Colonic mucosa (tissue), 4 donors: ENCODE data around the gene ZNF488. TPM values are rescaled to one million over a fixed set of nuclear protein-coding genes. Genes with fewer than 3 reads are reported as not detected.

ENCODE experiments used
- DNase-seq: peaks from one replicate; pipeline ENCODE4 v3.0.0-alpha.2; 2020
- H3K27ac ChIP-seq: fragments of 200-600 bp; one replicate; pipeline ENCODE4 v1.8.0; 2021
- H3K27me3 ChIP-seq: fragments of 200-600 bp; one replicate; pipeline ENCODE4 v1.8.0; 2021
- H3K36me3 ChIP-seq: fragments of 200-600 bp; one replicate; pipeline ENCODE4 v1.8.0; 2021
- H3K4me1 ChIP-seq: fragments of 200-600 bp; one replicate; pipeline ENCODE4 v1.8.0; 2021; ENCODE audit warnings: mild to moderate bottlenecking
- H3K4me3 ChIP-seq: fragments of 200-600 bp; one replicate; pipeline ENCODE4 v1.8.0; 2021
- H3K9ac ChIP-seq, 2 donors: one replicate each; pipeline ENCODE4 v1.7.0; 2013; ENCODE audit warnings: control low read depth in 2 of 2, low read depth in 2 of 2, low read length in 2 of 2
- H3K9me3 ChIP-seq: fragments of 200-600 bp; one replicate; pipeline ENCODE4 v1.8.0; 2021
- CTCF ChIP-seq: fragments of 200-600 bp; IDR thresholded peaks from one replicate; pipeline ENCODE4 v1.8.0; 2022; ENCODE audit warnings: antibody characterized with exemption, mild to moderate bottlenecking
- intact Hi-C: fragments of 100-400 bp; cut with DNase I; formaldehyde crosslinking; loops from one replicate; pipeline ENCODE4 v1.14.1; 2022
- total RNA-seq, 2 donors: library from RNA; stranded (reverse); fragmentation: NEBNext Ultra II Directional in 1 of 2; extraction: Animal tissue kit (Norgen Biotek cat#: 25700) in 1 of 2; gene quantifications; one replicate each; pipeline ENCODE4 v1.2.1, GENCODE V29; 2021
- donor health status: healthy.
- donor health status: DM: no; HTN: no; CAD: no.
- donor health status: DM: no; HTN: no; CAD: no.

Gene ZNF488
- total RNA-seq, 2 donors from 2014 or later = 1.3 to 4.1 TPM

DNA sequence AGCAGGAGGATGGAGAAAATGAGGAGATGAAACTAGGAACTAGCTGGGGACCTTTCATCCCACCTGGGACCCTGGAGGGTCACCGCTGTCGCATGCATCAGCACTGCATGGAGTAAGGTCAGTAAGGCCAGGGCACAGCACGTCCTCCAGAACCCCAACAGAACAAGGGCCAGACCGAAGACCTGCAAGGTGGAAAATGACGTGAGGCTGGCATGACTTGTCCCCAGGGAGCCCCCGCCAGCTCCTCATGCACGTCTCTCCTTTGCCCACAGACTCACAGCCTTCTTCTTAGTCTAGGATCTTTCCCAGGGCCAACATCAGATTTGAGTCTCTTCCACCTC, 4.7 kb downstream of the ZNF488 start:
- Histone ChIP-seq H3K9ac (no peak overlapping the region), H3K4me1 (peaks cover 7% of the 10 kb centered on the region), H3K36me3 (no peaks in the 10 kb centered on the region), H3K4me3 (no peak overlapping the region), H3K9me3 (no peaks in the 10 kb centered on the region), H3K27me3 (no peaks in the 10 kb centered on the region), H3K27ac (no peak overlapping the region)
- intact Hi-C loops = no loop called here
- no peak for DNase-seq
- TF ChIP-seq CTCF = no peak

DNA sequence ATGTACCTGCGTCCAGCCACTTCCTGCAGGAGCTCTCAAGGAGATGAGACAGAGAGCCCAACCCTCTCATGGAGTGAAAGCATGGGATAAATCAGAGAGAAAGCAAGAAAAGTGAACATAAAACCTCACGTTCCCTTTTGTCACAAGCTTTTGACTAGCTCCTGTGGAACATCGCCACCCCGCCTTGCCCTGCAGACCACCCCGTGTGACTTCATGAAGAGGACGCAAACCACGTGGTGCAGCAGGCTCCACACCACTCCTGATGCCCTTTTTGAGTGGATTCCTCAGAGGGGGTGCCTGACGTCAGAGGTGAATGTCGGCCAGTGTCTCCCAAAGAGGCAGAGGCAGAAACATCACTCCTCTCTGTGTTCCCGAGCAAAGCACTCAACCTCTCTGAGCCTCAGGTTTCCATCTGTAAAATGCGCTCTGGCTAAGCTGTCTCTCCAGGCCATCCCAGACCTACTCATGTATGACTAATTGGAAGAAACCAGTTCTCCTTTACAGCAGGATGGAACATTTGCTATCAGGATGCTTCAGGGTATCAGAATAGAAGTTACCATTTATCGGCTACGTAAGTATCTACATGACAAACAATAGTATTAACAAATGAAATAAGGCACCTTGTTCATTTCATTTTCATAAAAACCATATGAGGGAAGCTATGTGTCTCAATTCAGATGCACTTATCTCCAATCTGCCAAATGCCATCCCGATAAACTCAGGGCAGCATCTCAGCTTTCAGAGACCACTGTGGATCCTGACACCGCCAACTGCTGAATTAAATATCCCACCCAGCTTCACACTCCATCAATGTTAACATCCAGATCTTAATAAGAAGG, 5.3 kb downstream of the ZNF488 start:
- intact Hi-C loops = no loop called here
- Histone ChIP-seq H3K36me3 (no peaks in the 10 kb centered on the region), H3K4me3 (no peak overlapping the region), H3K4me1 (peaks cover 7% of the 10 kb centered on the region), H3K27me3 (no peaks in the 10 kb centered on the region), H3K27ac (no peak overlapping the region), H3K9ac (no peak overlapping the region), H3K9me3 (no peaks in the 10 kb centered on the region)
- no peak for TF ChIP-seq CTCF
- DNase-seq = peak; percentile 16

- H3K27ac ChIP-seq = no peak overlapping the region
- H3K9ac ChIP-seq = no peak overlapping the region
- H3K4me3 ChIP-seq = no peak overlapping the region
- no peak for TF ChIP-seq CTCF
- peak; percentile 17 for DNase-seq
- no peaks in the 10 kb centered on the region for H3K36me3 ChIP-seq
- H3K27me3 ChIP-seq = no peaks in the 10 kb centered on the region
- no peaks in the 10 kb centered on the region for H3K9me3 ChIP-seq
- intact Hi-C loops = no loop called here
- H3K4me1 ChIP-seq = peaks cover 7% of the 10 kb centered on the region
These were observed 5.9 kb downstream of the ZNF488 start for GRCh38 chr10:47378183-47378510.

GRCh38 chr10:47376522-47377220, 7.4 kb downstream of the ZNF488 start:
- H3K27ac ChIP-seq = no peak overlapping the region
- no peaks in the 10 kb centered on the region for H3K27me3 ChIP-seq
- H3K36me3 ChIP-seq = no peaks in the 10 kb centered on the region
- TF ChIP-seq CTCF = no peak
- DNase-seq = peak; percentile 14
- intact Hi-C loops = no loop called here
- no peak overlapping the region for H3K9ac ChIP-seq
- H3K9me3 ChIP-seq = no peaks in the 10 kb centered on the region
- no peak overlapping the region for H3K4me3 ChIP-seq
- peaks cover 7% of the 10 kb centered on the region for H3K4me1 ChIP-seq

DNA sequence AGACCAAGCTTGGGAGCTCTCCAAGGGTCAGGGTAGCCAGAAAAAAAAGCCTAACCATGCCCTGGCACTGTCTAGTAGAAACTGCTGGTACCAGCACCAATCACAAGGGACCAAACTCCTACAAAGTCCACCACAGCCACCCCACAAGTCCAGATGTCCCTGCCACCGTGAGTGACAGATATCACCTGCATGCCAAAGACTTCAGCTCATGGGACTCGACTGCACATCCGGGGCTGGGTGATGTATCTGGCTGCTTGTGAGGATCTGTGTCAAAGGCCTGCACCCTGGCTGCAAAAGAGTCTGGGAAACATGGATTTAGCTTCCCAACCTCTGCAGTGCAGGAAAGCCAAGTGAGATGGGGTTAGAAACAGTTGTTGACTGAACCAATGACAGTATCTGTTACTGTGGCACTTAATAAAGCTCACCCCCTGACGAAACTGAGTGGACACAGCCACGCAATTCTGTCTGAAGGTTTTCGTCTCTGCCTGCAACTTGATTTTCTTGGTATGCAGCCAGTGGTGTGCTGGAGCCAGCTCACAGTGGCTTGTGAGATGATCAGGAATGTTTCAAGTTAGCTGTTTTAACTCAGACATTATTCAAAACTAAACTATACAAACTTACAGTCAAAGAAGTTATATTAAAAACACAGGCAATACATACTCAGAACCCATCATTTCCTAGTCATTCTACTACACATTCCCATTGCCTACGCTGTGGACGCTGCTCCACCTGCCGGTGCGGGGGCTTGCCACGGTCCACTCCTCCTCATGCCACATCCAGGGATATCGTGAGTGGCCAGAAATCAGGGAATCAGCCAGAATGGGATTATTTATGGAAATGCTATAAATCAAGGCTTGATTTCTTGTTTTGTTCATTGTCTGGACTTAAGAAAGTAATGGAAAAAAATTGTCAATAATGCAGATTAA, 9.2 kb downstream of the ZNF488 start:
- intact Hi-C loops = no loop called here
- Histone ChIP-seq H3K36me3 (no peaks in the 10 kb centered on the region), H3K4me3 (no peak overlapping the region), H3K9ac (no peak overlapping the region), H3K9me3 (no peaks in the 10 kb centered on the region), H3K4me1 (no peaks in the 10 kb centered on the region), H3K27me3 (no peaks in the 10 kb centered on the region), H3K27ac (no peak overlapping the region)
- peak; percentile 15 for DNase-seq
- no peak for TF ChIP-seq CTCF
